Stimulated activated CD8-positive, alpha-beta memory T cell treated with anti-CD3 and anti-CD28 coated beads, Interleukin-2, amount 100 ng/mL, for 1 hour (primary cell): ENCODE data around the gene NCOA3.

Source experiments
- DNase-seq, 2 donors: peaks; one replicate each; pipeline ENCODE4 v3.0.0-alpha.2; 2020; ENCODE audit warnings: low read depth in 2 of 2

Gene NCOA3

DNA sequence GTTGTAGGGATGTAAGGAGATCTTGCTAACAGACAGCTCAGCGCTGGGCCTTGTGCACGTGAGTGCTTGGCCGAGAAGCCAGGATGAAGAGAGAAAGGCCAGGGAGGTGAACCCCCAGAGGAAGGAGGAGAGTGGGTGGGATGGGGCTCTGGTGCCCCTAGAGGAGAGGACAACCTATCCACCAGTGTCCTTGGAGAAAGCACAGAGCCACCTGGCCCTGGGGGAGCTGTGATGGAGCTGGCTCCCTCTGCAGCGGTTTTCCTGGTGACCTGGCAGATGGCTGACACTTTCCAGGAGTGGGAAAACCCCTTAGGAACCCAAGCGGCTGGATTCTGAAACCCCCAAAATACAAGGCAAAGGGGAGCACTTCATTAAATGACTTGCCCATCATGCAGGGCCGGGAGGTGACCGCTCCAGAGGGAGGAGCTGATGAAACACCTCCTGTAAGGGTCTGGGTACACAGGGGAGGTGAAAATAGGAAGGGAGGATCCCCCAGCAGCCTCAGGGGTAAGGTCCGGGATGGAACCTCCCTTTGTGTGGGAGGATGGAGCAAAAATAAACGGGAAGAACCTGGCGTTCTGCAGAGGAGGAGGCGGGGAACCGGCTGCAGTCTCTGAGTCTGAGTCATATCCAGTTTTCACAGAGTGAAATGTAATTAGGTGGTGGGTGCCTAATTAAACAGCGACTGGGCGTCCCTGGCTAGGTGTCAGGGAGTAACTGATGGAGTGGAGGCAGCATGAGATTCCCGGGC is 203.2 kb downstream of the NCOA3 start:
- DNase-seq: no peak

DNA sequence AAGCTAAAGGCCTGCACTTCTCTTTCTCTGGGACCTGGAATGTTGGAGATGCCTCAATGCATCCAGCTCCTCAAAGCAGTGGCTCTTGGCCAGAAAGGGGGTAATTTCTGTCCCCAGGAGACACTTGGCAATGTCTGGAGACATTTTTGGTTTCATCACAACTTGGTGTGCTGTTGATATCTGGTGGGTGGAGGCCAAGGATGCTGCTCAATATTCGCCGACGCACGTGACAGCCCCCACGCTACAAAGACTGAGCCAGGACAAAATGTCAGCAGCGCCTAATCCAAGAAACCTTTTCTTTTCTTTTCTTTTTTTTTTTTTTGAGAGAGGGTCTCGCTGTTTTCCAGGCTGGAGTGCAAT is 203.8 kb downstream of the NCOA3 start:
- no peak for DNase-seq

GRCh38 chr20:47706345-47706744 is 204.7 kb downstream of the NCOA3 start:
- no peak for DNase-seq
